GM12878 (cell line): ENCODE results near the gene NLGN3. TPM values are rescaled to one million over a fixed set of nuclear protein-coding genes. Genes with fewer than 3 reads are reported as not detected.

Experiments
- ATAC-seq: fragments of 200-7000 bp; cut with Tn5 transposase; 3 replicates; pipeline ENCODE4 v1.9.1; 2020; ENCODE audit warnings: mild to moderate bottlenecking, moderate library complexity
- BruUV-seq: library from RNA; stranded (reverse); fragments of 400-500 nt; replicated peaks from 2 replicates; lab custom pipeline; 2021; lab: Mats Ljungman, UMichigan
- CTCF ChIA-PET: fragments of 300-600 bp; sonication (Branson Sonifier 250); formaldehyde crosslinking; extraction: SDS; loops from one replicate; lab custom pipeline; 2021; ENCODE audit warnings: inconsistent platforms; lab: Yijun Ruan, JAX
- POLR2A ChIA-PET: fragments of 350-600 bp; formaldehyde crosslinking; extraction: SDS; loops from one replicate; lab custom pipeline; 2021; ENCODE audit warnings: inconsistent platforms; lab: Charles Lee
- RAD21 ChIA-PET: fragments of 300-600 bp; sonication (Branson Sonifier 250); formaldehyde crosslinking; loops from one replicate; lab custom pipeline; 2023; ENCODE audit warnings: antibody characterized with exemption; ENCODE audit not compliant: unreplicated experiment; lab: Charles Lee
- SMC1A ChIA-PET: fragments of 300-600 bp; sonication (Branson Sonifier 250); formaldehyde crosslinking; loops from one replicate; lab custom pipeline; 2023; ENCODE audit not compliant: unreplicated experiment, uncharacterized antibody; lab: Charles Lee
- DNase-seq: peaks from one replicate; pipeline ENCODE4 v3.0.0-alpha.2; 2011; ENCODE audit warnings: low read depth, low spot score
- FAIRE-seq: peaks from 3 replicates; lab custom pipeline; 2011; peaks lifted over from hg19 to GRCh38; lab: Jason Lieb, UNC
- H2AFZ ChIP-seq: 2 replicates; pipeline ENCODE4 v1.6.0; 2011; ENCODE audit warnings: low read depth, low read length, control low read depth; ENCODE audit not compliant: control insufficient read depth
- H3K27ac ChIP-seq: 2 replicates; pipeline ENCODE4 v1.5.1; 2011; ENCODE audit warnings: control low read depth; ENCODE audit not compliant: control insufficient read depth, insufficient read depth
- H3K27me3 ChIP-seq, 2 experiments: replicated peaks in 1 of 2; 2 replicates each; pipeline versions ENCODE4 v1.6.0 to v1.6.1; 2011; ENCODE audit warnings: low read length in 1 of 2; ENCODE audit not compliant: control insufficient read depth in 2 of 2, insufficient read depth in 2 of 2
- H3K36me3 ChIP-seq, 2 experiments: 2 replicates each; pipeline ENCODE4 v1.5.1; 2011; ENCODE audit warnings: low read length in 1 of 2; ENCODE audit not compliant: control insufficient read depth in 2 of 2, insufficient read depth in 2 of 2
- H3K4me1 ChIP-seq: 2 replicates; pipeline ENCODE4 v1.6.1; 2011; ENCODE audit warnings: mild to moderate bottlenecking, low read length, moderate library complexity, mixed read lengths; ENCODE audit not compliant: control insufficient read depth, insufficient read depth
- H3K4me2 ChIP-seq: 2 replicates; pipeline ENCODE4 v1.6.0; 2011; ENCODE audit warnings: control low read depth; ENCODE audit not compliant: control insufficient read depth, insufficient read depth
- H3K4me3 ChIP-seq: fragments of 200-600 bp; sonication (generic); 2 replicates; pipeline ENCODE4 v1.5.1; 2016
- H3K79me2 ChIP-seq: 2 replicates; pipeline ENCODE4 v1.6.0; 2011; ENCODE audit warnings: low read length; ENCODE audit not compliant: control insufficient read depth, insufficient read depth
- H3K9ac ChIP-seq: 2 replicates; pipeline ENCODE4 v1.8.0; 2011; ENCODE audit warnings: low read length, control low read depth, mixed read lengths; ENCODE audit not compliant: control insufficient read depth, insufficient read depth
- H3K9me3 ChIP-seq: replicated peaks from 3 replicates; pipeline ENCODE4 v1.5.1; 2011; ENCODE audit warnings: mild to moderate bottlenecking, low read length; ENCODE audit not compliant: control insufficient read depth, insufficient read depth
- H4K20me1 ChIP-seq: 2 replicates; pipeline ENCODE4 v1.6.0; 2011; ENCODE audit not compliant: control insufficient read depth, insufficient read depth
- CBX3 ChIP-seq: fragments of 200-600 bp; sonication (generic); IDR thresholded peaks from 2 replicates; pipeline ENCODE4 v1.6.1; 2016; ENCODE audit warnings: low read depth, borderline replicate concordance
- DPF2 ChIP-seq: fragments of 450-650 bp; IDR thresholded peaks from 2 replicates; pipeline ENCODE4 v1.6.1; 2017; ENCODE audit warnings: mild to moderate bottlenecking
- GATAD2B ChIP-seq: fragments of 450-650 bp; conservative IDR thresholded peaks from 2 replicates; pipeline ENCODE4 v1.6.1; 2017; ENCODE audit warnings: low read depth, mild to moderate bottlenecking, moderate library complexity
- MTA3 ChIP-seq: IDR thresholded peaks from 2 replicates; pipeline ENCODE4 v1.6.1; 2012; ENCODE audit warnings: low read length, inconsistent platforms, borderline replicate concordance
- PML ChIP-seq: IDR thresholded peaks from 2 replicates; pipeline ENCODE4 v1.6.1; 2012; ENCODE audit warnings: low read length, inconsistent platforms
- POLR2AphosphoS5 ChIP-seq: IDR thresholded peaks from 2 replicates; pipeline ENCODE4 v1.6.1; 2011; ENCODE audit warnings: mild to moderate bottlenecking, low read length, inconsistent platforms
- RFX5 ChIP-seq: IDR thresholded peaks from 2 replicates; pipeline ENCODE4 v1.6.1; 2011; ENCODE audit warnings: low read depth, low read length, improper control_type of control experiment
- ZBED1 ChIP-seq: IDR thresholded peaks from 2 replicates; pipeline ENCODE4 v1.6.1; 2016; ENCODE audit warnings: borderline replicate concordance
- WGBS: methylation state at CpG from one replicate; pipeline ENCODE4 v1.1.6; 2016; ENCODE audit warnings: low lambda C conversion rate; ENCODE audit not compliant: insufficient replicate concordance, insufficient coverage; ENCODE audit errors: missing lambda C conversion rate; 5-methylcytosine and 5-hydroxymethylcytosine counted together
- in situ Hi-C: fragments of 300-500 bp; cut with MboI; formaldehyde crosslinking; loops from 9 replicates; pipeline ENCODE4 v1.14.3; 2018; ENCODE audit warnings: mixed read lengths
- intact Hi-C: fragments of 100-400 bp; cut with micrococcal nuclease; formaldehyde crosslinking; loops from one replicate; pipeline ENCODE4 v1.14.2; 2022; ENCODE audit not compliant: unreplicated experiment
- polyA plus RNA-seq, 11 experiments: library from polyadenylated mRNA; depleted of rRNA in 4 of 11; unstranded in 6 of 11; stranded (reverse) in 5 of 11; fragments of >200 nt; fragmentation: Nextera tagmentation in 4 of 11; fragmentation: Illumina TruSeq in 1 of 11; extraction: Ambion mirVana in 4 of 11; extraction: Trizol in 1 of 11; gene quantifications; 1 replicate in 1 of 11; 2 replicates in 10 of 11; pipeline versions ENCODE4 v1.2.1 to v1.2.3, GENCODE V29; 2011 to 2016; ENCODE audit warnings: inconsistent platforms in 2 of 11, missing spikeins in 2 of 11, low read depth in 1 of 11
- total RNA-seq, 4 experiments: library from RNA; depleted of rRNA in 3 of 4; stranded (reverse); fragments of >200 nt in 3 of 4; fragmentation: Illumina TruSeq in 1 of 4; extraction: Trizol in 1 of 4; gene quantifications; 2 replicates each; pipeline versions ENCODE4 v1.2.1 to v1.2.3, GENCODE V29; 2013 to 2021
- TF ChIP-seq, protein P1 (sequence below): fragments of 450-650 bp; IDR thresholded peaks from 2 replicates; pipeline ENCODE4 v1.6.1; 2017; ENCODE audit warnings: mild to moderate bottlenecking, moderate library complexity

NLGN3 gene
- total and polyA plus RNA-seq, 10 of the 15 experiments (the other 5 are each of a cell fraction or from before 2014, with no cell fraction given), result 0.07 to 0.73 (median 0.28) TPM

DNA sequence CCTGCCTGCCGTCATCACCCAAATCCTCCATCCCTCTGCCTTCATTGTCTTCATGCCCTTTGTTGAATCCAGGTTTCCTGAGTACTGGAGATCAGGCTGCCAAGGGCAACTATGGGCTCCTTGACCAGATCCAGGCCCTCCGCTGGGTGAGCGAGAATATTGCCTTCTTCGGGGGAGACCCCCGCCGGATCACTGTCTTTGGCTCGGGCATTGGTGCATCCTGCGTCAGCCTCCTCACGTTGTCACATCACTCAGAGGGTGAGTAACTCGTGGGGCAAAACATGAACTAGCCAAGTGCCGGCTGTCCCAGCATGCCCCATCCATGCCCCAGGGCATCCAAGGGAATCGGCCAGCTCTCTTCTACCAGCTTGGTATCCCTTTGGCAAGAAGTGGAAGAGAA, 19.4 kb downstream of the NLGN3 start:
- POLR2A ChIA-PET, result no interaction called here
- H3K9me3 ChIP-seq, result no peaks in the 10 kb centered on the region
- H3K4me3 ChIP-seq, result no peak overlapping the region
- no peak overlapping the region for H3K27ac ChIP-seq
- FAIRE-seq (no peak), ATAC-seq (no peak), DNase-seq (no peak)
- no peak for TF ChIP-seq MTA3
- TF ChIP-seq GATAD2B, result no peak
- no peak for TF ChIP-seq POLR2AphosphoS5
- TF ChIP-seq, protein P1, sequence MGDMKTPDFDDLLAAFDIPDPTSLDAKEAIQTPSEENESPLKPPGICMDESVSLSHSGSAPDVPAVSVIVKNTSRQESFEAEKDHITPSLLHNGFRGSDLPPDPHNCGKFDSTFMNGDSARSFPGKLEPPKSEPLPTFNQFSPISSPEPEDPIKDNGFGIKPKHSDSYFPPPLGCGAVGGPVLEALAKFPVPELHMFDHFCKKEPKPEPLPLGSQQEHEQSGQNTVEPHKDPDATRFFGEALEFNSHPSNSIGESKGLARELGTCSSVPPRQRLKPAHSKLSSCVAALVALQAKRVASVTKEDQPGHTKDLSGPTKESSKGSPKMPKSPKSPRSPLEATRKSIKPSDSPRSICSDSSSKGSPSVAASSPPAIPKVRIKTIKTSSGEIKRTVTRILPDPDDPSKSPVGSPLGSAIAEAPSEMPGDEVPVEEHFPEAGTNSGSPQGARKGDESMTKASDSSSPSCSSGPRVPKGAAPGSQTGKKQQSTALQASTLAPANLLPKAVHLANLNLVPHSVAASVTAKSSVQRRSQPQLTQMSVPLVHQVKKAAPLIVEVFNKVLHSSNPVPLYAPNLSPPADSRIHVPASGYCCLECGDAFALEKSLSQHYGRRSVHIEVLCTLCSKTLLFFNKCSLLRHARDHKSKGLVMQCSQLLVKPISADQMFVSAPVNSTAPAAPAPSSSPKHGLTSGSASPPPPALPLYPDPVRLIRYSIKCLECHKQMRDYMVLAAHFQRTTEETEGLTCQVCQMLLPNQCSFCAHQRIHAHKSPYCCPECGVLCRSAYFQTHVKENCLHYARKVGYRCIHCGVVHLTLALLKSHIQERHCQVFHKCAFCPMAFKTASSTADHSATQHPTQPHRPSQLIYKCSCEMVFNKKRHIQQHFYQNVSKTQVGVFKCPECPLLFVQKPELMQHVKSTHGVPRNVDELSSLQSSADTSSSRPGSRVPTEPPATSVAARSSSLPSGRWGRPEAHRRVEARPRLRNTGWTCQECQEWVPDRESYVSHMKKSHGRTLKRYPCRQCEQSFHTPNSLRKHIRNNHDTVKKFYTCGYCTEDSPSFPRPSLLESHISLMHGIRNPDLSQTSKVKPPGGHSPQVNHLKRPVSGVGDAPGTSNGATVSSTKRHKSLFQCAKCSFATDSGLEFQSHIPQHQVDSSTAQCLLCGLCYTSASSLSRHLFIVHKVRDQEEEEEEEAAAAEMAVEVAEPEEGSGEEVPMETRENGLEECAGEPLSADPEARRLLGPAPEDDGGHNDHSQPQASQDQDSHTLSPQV, result no peak
- TF ChIP-seq ZBED1, result no peak
- TF ChIP-seq RFX5, result no peak
- no peak for TF ChIP-seq PML
- no peak for TF ChIP-seq CBX3
- no peak for TF ChIP-seq DPF2
- no peaks in the 10 kb centered on the region for H3K4me1 ChIP-seq
- H3K27me3 ChIP-seq, result no peaks in the 10 kb centered on the region
- in situ Hi-C loops, result no loop called here
- SMC1A ChIA-PET, result no interaction called here
- 71% methylated on average over 12 of the region's 12 CpGs for WGBS
- CTCF ChIA-PET, result no interaction called here
- no peak overlapping the region for H2AFZ ChIP-seq
- no peaks in the 10 kb centered on the region for H3K79me2 ChIP-seq
- RAD21 ChIA-PET, result no interaction called here
- intact Hi-C loops, result no loop called here
- no peak overlapping the region for H3K4me2 ChIP-seq
- no peak overlapping the region for H3K9ac ChIP-seq
- no peaks in the 10 kb centered on the region; a peak in 3 of 4 replicates for H3K36me3 ChIP-seq
- BruUV-seq, result no TSS peak
- H4K20me1 ChIP-seq, result no peaks in the 10 kb centered on the region
